HepG2 (cell line): ENCODE measurements around the gene AKT3. TPM values are rescaled to one million over a fixed set of nuclear protein-coding genes. Genes with fewer than 3 reads are reported as not detected.

ENCODE experiments used
- ATAC-seq: fragments of 200-7000 bp; cut with Tn5 transposase; 3 replicates; pipeline ENCODE4 v1.9.1; 2020; ENCODE audit warnings: mild to moderate bottlenecking, moderate library complexity
- BruUV-seq: library from RNA; stranded (reverse); fragments of 400-500 nt; replicated peaks from 2 replicates; lab custom pipeline; 2021; lab: Mats Ljungman, UMichigan
- CTCF ChIA-PET: fragments of 300-600 bp; formaldehyde crosslinking; extraction: SDS; loops from one replicate; lab custom pipeline; 2021; ENCODE audit warnings: low total read pairs, inconsistent platforms, low intra/inter-chr PET ratio; lab: Yijun Ruan, JAX
- POLR2A ChIA-PET: fragments of 350-600 bp; sonication (Branson Sonifier 250); formaldehyde crosslinking; loops from one replicate; lab custom pipeline; 2020; ENCODE audit warnings: antibody characterized with exemption, inconsistent platforms; lab: Yijun Ruan, JAX
- DNase-seq: peaks from one replicate; pipeline ENCODE4 v3.0.0-alpha.2; 2015; ENCODE audit warnings: low spot score
- FAIRE-seq: peaks from 3 replicates; lab custom pipeline; 2011; peaks lifted over from hg19 to GRCh38; lab: Jason Lieb, UNC
- H2AFZ ChIP-seq: one replicate; pipeline ENCODE4 v1.6.1; 2011; ENCODE audit warnings: low read length, inconsistent platforms
- H3K27ac ChIP-seq: fragments of 300-600 bp; 3 replicates; pipeline ENCODE4 v1.8.0; 2011; ENCODE audit warnings: mixed run types, mild to moderate bottlenecking, mixed read lengths, low read length, inconsistent platforms; ENCODE audit not compliant: insufficient read depth; ENCODE audit errors: extremely low read length
- H3K27me3 ChIP-seq, 2 experiments: fragments of 200-600 bp in 1 of 2; 2 replicates in 1 of 2; 3 replicates in 1 of 2; pipeline versions ENCODE4 v1.6.0 to v1.8.0; 2011; ENCODE audit warnings: low read length in 2 of 2, mild to moderate bottlenecking in 2 of 2, moderate library complexity in 2 of 2, inconsistent platforms in 1 of 2; ENCODE audit not compliant: insufficient read depth in 2 of 2, control insufficient read depth in 1 of 2
- H3K36me3 ChIP-seq, 2 experiments: fragments of 200-600 bp in 1 of 2; replicated peaks in 1 of 2; 2 replicates in 1 of 2; 3 replicates in 1 of 2; pipeline versions ENCODE4 v1.5.1 to v1.8.0; 2011; ENCODE audit warnings: low read length in 2 of 2, inconsistent platforms in 1 of 2; ENCODE audit not compliant: insufficient read depth in 2 of 2, control insufficient read depth in 1 of 2
- H3K4me1 ChIP-seq: 2 replicates; pipeline ENCODE4 v1.5.1; 2012; ENCODE audit warnings: low read length, inconsistent platforms; ENCODE audit not compliant: insufficient read depth
- H3K4me2 ChIP-seq: 2 replicates; pipeline ENCODE4 v1.6.0; 2011; ENCODE audit warnings: low read depth, low read length, inconsistent platforms
- H3K4me3 ChIP-seq, 3 experiments: fragments of 200-600 bp in 1 of 3; sonication (generic), shearing (Covaris generic) in 1 of 3; replicated peaks in 1 of 3; 2 replicates each; pipeline ENCODE4 v1.5.1; 2011 to 2016; ENCODE audit warnings: low read length in 3 of 3, inconsistent platforms in 2 of 3, low read depth in 2 of 3, mild to moderate bottlenecking in 2 of 3, control low read depth in 1 of 3, mixed read lengths in 1 of 3; ENCODE audit not compliant: insufficient read depth in 1 of 3
- H3K79me2 ChIP-seq: one replicate; pipeline ENCODE4 v1.6.1; 2011; ENCODE audit warnings: low read length, inconsistent platforms; ENCODE audit not compliant: insufficient read depth
- H3K9ac ChIP-seq: 2 replicates; pipeline ENCODE4 v1.6.0; 2011; ENCODE audit warnings: mild to moderate bottlenecking, low read depth, low read length, inconsistent platforms; ENCODE audit not compliant: insufficient read depth
- H3K9me3 ChIP-seq: 2 replicates; pipeline ENCODE4 v1.5.1; 2012; ENCODE audit warnings: mild to moderate bottlenecking, low read length
- H4K20me1 ChIP-seq: 2 replicates; pipeline ENCODE4 v1.6.0; 2011; ENCODE audit warnings: inconsistent platforms, mild to moderate bottlenecking, low read length, moderate library complexity; ENCODE audit not compliant: insufficient read depth
- CREB1 ChIP-seq, 2 experiments: fragments of 450-650 bp in 1 of 2; IDR thresholded peaks; 2 replicates each; pipeline ENCODE4 v1.6.1; 2016 to 2017; ENCODE audit warnings: control low read depth in 1 of 2, mild to moderate bottlenecking in 1 of 2, missing compliant biosample characterization in 1 of 2, missing genetic modification characterization in 1 of 2
- IRF9 ChIP-seq: sonication (generic); formaldehyde crosslinking; IDR thresholded peaks from 2 replicates; pipeline ENCODE4 v1.8.0; 2022; ENCODE audit warnings: missing genetic modification reagents, mild to moderate bottlenecking, borderline replicate concordance
- MAFF ChIP-seq: IDR thresholded peaks from 2 replicates; pipeline ENCODE4 v1.6.1; 2011; ENCODE audit warnings: low read depth, low read length, improper control_type of control experiment
- MAFK ChIP-seq, 2 experiments: IDR thresholded peaks in 1 of 2; conservative IDR thresholded peaks in 1 of 2; 2 replicates each; pipeline ENCODE4 v1.6.1; 2011; ENCODE audit warnings: improper control_type of control experiment in 2 of 2, low read length in 2 of 2
- NFE2L2 ChIP-seq: fragments of 150-350 bp; IDR thresholded peaks from 2 replicates; pipeline ENCODE4 v1.6.1; 2014; ENCODE audit warnings: low read length
- NFYB ChIP-seq: sonication (generic); formaldehyde crosslinking; IDR thresholded peaks from 2 replicates; pipeline ENCODE4 v1.4.0; 2020; ENCODE audit warnings: missing genetic modification reagents
- PTBP1 ChIP-seq: fragments of 200-400 bp; formaldehyde crosslinking; IDR thresholded peaks from 2 replicates; pipeline ENCODE4 v1.6.1; 2018; ENCODE audit warnings: low read length, low read depth; ENCODE audit not compliant: poor library complexity, severe bottlenecking
- SMC3 ChIP-seq: IDR thresholded peaks from 2 replicates; pipeline ENCODE4 v1.6.1; 2011; ENCODE audit warnings: low read length, improper control_type of control experiment
- SOX5 ChIP-seq: IDR thresholded peaks from 2 replicates; pipeline ENCODE4 v1.6.1; 2016; ENCODE audit warnings: borderline replicate concordance
- SP1 ChIP-seq, 2 experiments: fragments of 450-650 bp in 1 of 2; sonication (generic) in 1 of 2; formaldehyde crosslinking in 1 of 2; IDR thresholded peaks; 2 replicates each; pipeline versions ENCODE4 v1.4.0 to v1.6.1; 2016 to 2020; ENCODE audit warnings: missing genetic modification reagents in 1 of 2
- ZNF878 ChIP-seq: sonication (generic); formaldehyde crosslinking; IDR thresholded peaks from 2 replicates; pipeline ENCODE4 v1.8.1; 2023; ENCODE audit warnings: mild to moderate bottlenecking, missing genetic modification reagents, moderate library complexity
- ZSCAN25 ChIP-seq: sonication (generic); formaldehyde crosslinking; IDR thresholded peaks from 2 replicates; pipeline ENCODE4 v1.8.0; 2022; ENCODE audit warnings: mild to moderate bottlenecking, missing genetic modification reagents
- WGBS: methylation state at CpG from one replicate; pipeline ENCODE4 v1.1.6; 2017; ENCODE audit warnings: low lambda C conversion rate; 5-methylcytosine and 5-hydroxymethylcytosine counted together
- in situ Hi-C: cut with HindIII; loops from 2 replicates; pipeline ENCODE4 v1.10.0; 2017; ENCODE audit warnings: low pct_unique_long_range_greater_than_20kb; ENCODE audit not compliant: extremely low pct_ligation_motif_present
- intact Hi-C: fragments of 100-400 bp; cut with micrococcal nuclease; formaldehyde crosslinking; loops from one replicate; pipeline ENCODE4 v1.10.0; 2022; ENCODE audit not compliant: unreplicated experiment
- polyA plus RNA-seq, 8 experiments: library from polyadenylated mRNA; depleted of rRNA in 3 of 8; stranded (reverse) in 7 of 8; unstranded in 1 of 8; fragments of >200 nt; fragmentation: Illumina TruSeq in 4 of 8; extraction: Trizol in 4 of 8; gene quantifications; 2 replicates each; pipeline versions ENCODE4 v1.2.1 to v1.2.3, GENCODE V29; 2011 to 2016; ENCODE audit warnings: low read depth in 4 of 8, missing spikeins in 1 of 8, mixed read lengths in 1 of 8; ENCODE audit not compliant: insufficient read depth in 1 of 8
- total RNA-seq, 5 experiments: library from RNA; depleted of rRNA; stranded (reverse); fragments of >200 nt; fragmentation: Illumina TruSeq; extraction: Trizol; gene quantifications; 2 replicates each; pipeline ENCODE4 v1.2.3, GENCODE V29; 2016; ENCODE audit warnings: low read depth in 1 of 5

The AKT3 gene
- total and polyA plus RNA-seq, 2 of the 13 experiments (the other 11 are each of a cell fraction or from before 2014, with no cell fraction given), result 0.07 TPM

GRCh38 chr1:243526180-243526579 lies 323.9 kb downstream of the AKT3 start:
- Histone ChIP-seq H3K4me2 (no peak overlapping the region), H3K79me2 (no peaks in the 10 kb centered on the region), H3K9ac (no peak overlapping the region), H3K4me1 (peaks cover 2% of the 10 kb centered on the region; the same call in 1 of the 2 replicates), H3K27me3 (no peaks in the 10 kb centered on the region), H3K9me3 (no peaks in the 10 kb centered on the region), H4K20me1 (no peaks in the 10 kb centered on the region), H3K4me3 (no peak overlapping the region), H3K36me3 (no peaks in the 10 kb centered on the region), H2AFZ (no peak overlapping the region), H3K27ac (no peak overlapping the region)
- ChIA-PET POLR2A (no interaction called here), CTCF (no interaction called here)
- ATAC-seq (no peak), DNase-seq (no peak), FAIRE-seq (no peak)
- BruUV-seq, result no TSS peak
- 69% methylated on average over 7 of the region's 7 CpGs for WGBS
- in situ Hi-C loops, result no loop called here
- TF ChIP-seq NFYB (CRISPR knock-in tag), result no peak
- no peak for TF ChIP-seq SMC3
- TF ChIP-seq SP1 (IDR thresholded peaks at IDR 0.05), result no peak
- no peak for TF ChIP-seq SP1 (CRISPR knock-in tag; IDR thresholded peaks at IDR 0.05)
- intact Hi-C loops, result no loop called here

GRCh38 chr1:243525085-243525487 lies 325.0 kb downstream of the AKT3 start:
- peak; percentile 13 for DNase-seq
- H3K9ac ChIP-seq, result no peak overlapping the region

More at GRCh38 chr1:243525085-243525487, 325.0 kb downstream of the AKT3 start:
- Histone ChIP-seq H3K27me3 (no peaks in the 10 kb centered on the region), H3K9me3 (no peaks in the 10 kb centered on the region), H3K4me1 (peaks cover 9% of the 10 kb centered on the region; the same call in 1 of the 2 replicates), H3K4me3 (no peak overlapping the region), H3K4me2 (no peak overlapping the region), H3K36me3 (no peaks in the 10 kb centered on the region), H3K27ac (no peak overlapping the region), H2AFZ (no peak overlapping the region), H4K20me1 (no peaks in the 10 kb centered on the region), H3K79me2 (no peaks in the 10 kb centered on the region)
- FAIRE-seq (no peak), ATAC-seq (no peak)
- intact Hi-C loops, result no loop called here
- TF ChIP-seq ZSCAN25 (CRISPR knock-in tag), result no peak
- TF ChIP-seq MAFF, result 0 out of 2 replicates have a peak, but pooled peaks have one; percentile 22
- TF ChIP-seq SOX5 (CRISPR knock-in tag), result peak; percentile 26; the same call in 1 of the 2 replicates
- no peak for TF ChIP-seq IRF9 (CRISPR knock-in tag)
- peak; percentile 40; the same call in 1 of the 2 replicates for TF ChIP-seq CREB1 (IDR thresholded peaks at IDR 0.05)
- no peak for TF ChIP-seq CREB1 (CRISPR knock-in tag; IDR thresholded peaks at IDR 0.05)
- 0 out of 4 replicates have a peak, but pooled peaks have one; percentile 12 to 13 for TF ChIP-seq MAFK (conservative IDR thresholded peaks at IDR 0.05 in 1 of 2, IDR thresholded peaks at IDR 0.05 in 1 of 2; ENCODE audit: low read length in 2 of 2)
- TF ChIP-seq NFE2L2, result peak; percentile 90
- no peak for TF ChIP-seq PTBP1
- TF ChIP-seq ZNF878 (CRISPR knock-in tag), result no peak
- BruUV-seq, result no TSS peak
- WGBS, result 6% methylated on average over 2 of the region's 2 CpGs
- in situ Hi-C loops, result no loop called here
- ChIA-PET CTCF (no interaction called here), POLR2A (no interaction called here)
